ENCODE measurements around the gene FUT6. TPM values are rescaled to one million over a fixed set of nuclear protein-coding genes. Genes with fewer than 3 reads are reported as not detected.
"Not testable (repeated sequence)": the region's sequence is repeated elsewhere in the genome, so short reads cannot be mapped to it uniquely, and the experiment has no call there.

FUT6 gene, protein sequence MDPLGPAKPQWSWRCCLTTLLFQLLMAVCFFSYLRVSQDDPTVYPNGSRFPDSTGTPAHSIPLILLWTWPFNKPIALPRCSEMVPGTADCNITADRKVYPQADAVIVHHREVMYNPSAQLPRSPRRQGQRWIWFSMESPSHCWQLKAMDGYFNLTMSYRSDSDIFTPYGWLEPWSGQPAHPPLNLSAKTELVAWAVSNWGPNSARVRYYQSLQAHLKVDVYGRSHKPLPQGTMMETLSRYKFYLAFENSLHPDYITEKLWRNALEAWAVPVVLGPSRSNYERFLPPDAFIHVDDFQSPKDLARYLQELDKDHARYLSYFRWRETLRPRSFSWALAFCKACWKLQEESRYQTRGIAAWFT
- not detected in 2 replicates for total RNA-seq (2012; rRNA removed)

DNA sequence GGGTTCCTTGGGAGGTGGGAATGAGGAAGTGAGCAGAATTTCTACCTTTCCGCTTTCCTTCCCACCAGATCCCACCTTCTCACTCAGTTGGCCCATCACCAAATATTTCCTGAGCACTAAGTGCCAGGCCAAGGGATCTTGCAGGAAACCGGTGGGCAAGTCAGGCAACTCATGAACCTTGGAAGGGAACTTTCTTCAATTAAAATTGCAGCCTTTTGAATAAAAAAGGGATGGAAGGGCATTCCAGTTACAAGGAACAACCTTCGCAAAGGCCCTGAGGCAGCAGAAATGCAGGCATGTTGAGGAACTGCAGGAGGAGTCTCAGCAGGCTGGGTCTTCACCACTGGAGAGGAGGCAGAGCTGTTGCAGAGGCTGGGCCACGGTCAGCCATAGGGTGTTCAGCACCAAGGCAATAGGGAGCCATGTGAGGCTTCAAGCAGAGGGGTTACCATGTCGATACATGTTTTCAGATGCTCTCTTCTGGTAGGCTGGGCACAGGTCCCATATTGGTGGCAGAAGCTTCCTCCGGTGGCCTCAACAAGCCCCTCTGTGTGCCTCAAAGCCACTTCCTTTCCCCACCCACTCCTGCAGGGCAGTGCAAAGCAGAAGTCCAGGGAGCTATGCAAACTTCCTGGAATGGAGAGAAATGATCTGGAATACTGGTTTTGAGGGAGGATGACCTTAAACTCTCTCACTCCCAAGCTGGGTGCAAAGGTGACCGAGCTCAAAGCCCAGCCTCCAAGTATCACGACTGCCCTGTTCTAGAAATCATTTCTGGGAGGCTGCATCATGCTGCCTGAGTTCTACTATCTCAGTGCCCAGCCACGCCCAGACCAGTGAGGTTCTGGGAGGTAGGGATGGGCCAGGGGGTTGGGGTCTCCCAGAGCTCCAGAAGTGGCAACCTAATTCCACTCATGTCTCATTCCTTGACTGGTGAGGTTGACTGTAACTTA is at the start of gene FUT6:
FUT6 (minus strand) TSS at position 638 of the 953 bp plus-strand sequence. CDS start 7,135 bp downstream, outside the sequence.
- Histone ChIP-seq H3K4me1 (ENCODE audit: control insufficient read depth, insufficient read depth, low read length) (no peaks in the 10 kb centered on the region), H3K36me3 (ENCODE audit: insufficient read depth, low read length) (no peaks in the 10 kb centered on the region), H3K9me3 (replicated peaks; ENCODE audit: low read length) (no peaks in the 10 kb centered on the region), H3K27me3 (ENCODE audit: control insufficient read depth, insufficient read depth, low read length) (peaks cover 16% of the 10 kb centered on the region), H3K4me3 (ENCODE audit: low read length) (no peak within 1 kb of the TSS), H3K4me2 (ENCODE audit: low read length) (no peak within 1 kb of the TSS), H3K9ac (ENCODE audit: low read depth, low read length) (no peak within 1 kb of the TSS)

DNA sequence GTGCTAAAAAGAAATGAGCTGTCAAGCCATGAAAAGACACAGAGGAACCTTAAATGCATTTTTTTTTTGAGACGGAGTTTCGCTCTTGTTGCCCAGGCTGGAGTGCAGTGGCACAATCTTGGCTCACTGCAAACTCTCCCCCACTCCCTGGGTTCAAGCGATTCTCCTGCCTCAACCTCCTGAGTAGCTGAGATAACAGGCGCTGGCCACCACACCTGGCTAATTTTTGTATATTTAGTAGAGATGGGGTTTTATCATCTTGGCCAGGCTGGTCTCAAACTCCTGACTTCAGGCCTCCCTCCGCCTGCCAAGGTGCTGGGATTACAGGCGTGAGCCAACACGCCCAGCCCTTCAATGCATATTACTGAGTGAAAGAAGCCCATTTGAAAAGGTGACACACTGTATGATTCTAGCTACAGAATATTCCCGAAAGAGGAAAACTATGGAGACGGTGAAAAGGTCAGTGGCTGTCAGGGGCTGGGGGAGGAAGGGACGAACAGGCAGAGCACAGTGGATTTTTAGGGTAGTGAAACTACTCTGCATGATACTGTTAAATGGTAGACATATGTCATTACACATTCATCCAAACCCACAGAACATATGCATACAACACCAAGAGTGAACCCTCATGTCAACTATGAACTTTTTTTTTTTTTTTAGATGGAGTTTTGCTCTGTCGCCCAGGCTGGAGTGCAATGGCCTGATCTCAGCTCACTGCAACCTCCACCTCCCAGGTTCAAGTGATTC is 44.7 kb upstream of the FUT6 start:
- H3K36me3 ChIP-seq (ENCODE audit: insufficient read depth, low read length); H3K9ac ChIP-seq (ENCODE audit: low read depth, low read length); H3K4me3 ChIP-seq (ENCODE audit: low read length); H3K4me1 ChIP-seq (ENCODE audit: control insufficient read depth, insufficient read depth, low read length); H3K9me3 ChIP-seq (replicated peaks; ENCODE audit: low read length); H3K4me2 ChIP-seq (ENCODE audit: low read length): not testable (repeated sequence)
- H3K27me3 ChIP-seq (ENCODE audit: control insufficient read depth, insufficient read depth, low read length), result peaks cover 48% of the 10 kb centered on the region

DNA sequence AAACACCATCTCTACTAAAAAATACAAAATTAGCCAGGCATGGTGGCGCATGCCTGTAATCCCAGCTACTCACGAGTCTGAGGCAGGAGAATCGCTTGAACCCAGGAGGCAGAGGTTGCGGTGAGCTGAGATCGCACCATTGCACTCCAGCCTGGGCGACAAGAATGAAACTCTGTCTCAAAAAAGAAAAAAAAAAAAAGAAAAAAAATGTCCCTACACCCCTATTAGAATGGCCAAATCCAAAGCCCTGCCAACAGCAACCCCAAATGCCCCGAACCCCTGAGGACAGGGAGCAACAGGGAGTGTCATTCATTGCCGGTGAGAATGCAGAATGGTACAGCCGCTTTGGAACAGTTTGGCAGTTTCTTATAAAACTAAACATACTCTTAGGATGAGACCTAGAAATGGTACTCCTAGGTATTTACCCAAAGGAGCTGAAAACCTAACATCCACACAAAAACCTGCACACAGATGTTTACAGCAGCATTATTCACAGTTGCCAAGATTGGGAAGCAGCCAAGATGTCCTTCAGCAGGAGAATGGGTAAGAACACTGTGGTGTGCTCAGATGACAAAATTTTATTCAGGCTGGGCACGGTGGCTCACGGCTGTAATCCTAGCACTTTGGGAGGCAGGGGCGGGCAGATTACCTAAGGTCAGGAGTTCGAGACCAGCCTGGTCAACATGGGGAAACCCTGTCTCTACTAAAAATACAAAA is 43.8 kb upstream of the FUT6 start:
- not testable (repeated sequence) for H3K36me3 ChIP-seq (ENCODE audit: insufficient read depth, low read length); H3K4me2 ChIP-seq (ENCODE audit: low read length); H3K4me3 ChIP-seq (ENCODE audit: low read length); H3K4me1 ChIP-seq (ENCODE audit: control insufficient read depth, insufficient read depth, low read length); H3K9me3 ChIP-seq (replicated peaks; ENCODE audit: low read length); H3K9ac ChIP-seq (ENCODE audit: low read depth, low read length)
- H3K27me3 ChIP-seq (ENCODE audit: control insufficient read depth, insufficient read depth, low read length), result peaks cover 52% of the 10 kb centered on the region

- Histone ChIP-seq H3K9me3 (replicated peaks; ENCODE audit: low read length) (no peaks in the 10 kb centered on the region), H3K27me3 (ENCODE audit: control insufficient read depth, insufficient read depth, low read length) (peaks cover 56% of the 10 kb centered on the region), H3K4me1 (ENCODE audit: control insufficient read depth, insufficient read depth, low read length) (no peaks in the 10 kb centered on the region), H3K9ac (ENCODE audit: low read depth, low read length) (no peak overlapping the region), H3K36me3 (ENCODE audit: insufficient read depth, low read length) (no peaks in the 10 kb centered on the region), H3K4me2 (ENCODE audit: low read length) (no peak overlapping the region), H3K4me3 (ENCODE audit: low read length) (no peak overlapping the region)
Measured at GRCh38 chr19:5882421-5882968, 43.0 kb upstream of the FUT6 start.

DNA sequence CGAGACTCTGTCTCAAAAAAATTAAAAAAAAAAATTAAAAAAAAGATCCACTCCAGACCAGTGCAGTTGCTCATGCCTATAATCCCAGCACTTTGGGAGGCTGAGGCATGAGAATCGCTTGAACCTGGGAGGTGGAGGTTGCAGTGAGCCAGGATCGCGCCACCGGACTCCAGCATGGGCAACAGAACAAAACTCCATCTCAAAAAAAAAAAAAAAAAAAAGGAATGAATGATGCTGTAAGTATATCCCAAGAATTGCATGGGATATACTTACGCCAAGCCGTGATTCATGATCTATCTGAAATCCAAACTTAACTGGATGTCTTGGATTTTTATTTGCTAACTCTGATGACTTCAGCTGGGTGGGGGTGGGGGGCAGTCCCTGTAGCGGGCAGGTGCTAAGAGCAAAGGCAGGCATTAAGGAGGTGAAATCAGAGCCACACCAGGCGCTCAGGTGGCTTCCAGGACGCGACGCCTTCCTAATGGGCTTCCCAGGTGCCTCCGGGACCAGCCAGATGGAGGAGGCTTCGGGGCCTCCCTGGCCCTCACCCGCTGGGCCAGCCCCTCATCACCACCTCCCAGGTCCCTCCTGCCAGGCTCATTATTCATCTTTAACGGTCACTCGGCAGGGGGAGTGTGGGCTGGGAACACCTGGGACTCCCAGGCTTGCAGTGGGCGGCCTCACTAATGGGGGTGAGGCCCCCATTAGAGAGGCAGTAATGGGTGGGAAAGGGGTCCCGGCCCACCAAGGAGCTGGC is 42.2 kb upstream of the FUT6 start:
- H3K4me3 ChIP-seq (ENCODE audit: low read length), result no peak overlapping the region
- H3K9me3 ChIP-seq (replicated peaks; ENCODE audit: low read length), result no peaks in the 10 kb centered on the region
- H3K4me2 ChIP-seq (ENCODE audit: low read length), result no peak overlapping the region
- no peaks in the 10 kb centered on the region for H3K36me3 ChIP-seq (ENCODE audit: insufficient read depth, low read length)
- H3K27me3 ChIP-seq (ENCODE audit: control insufficient read depth, insufficient read depth, low read length), result peaks cover 51% of the 10 kb centered on the region
- no peaks in the 10 kb centered on the region for H3K4me1 ChIP-seq (ENCODE audit: control insufficient read depth, insufficient read depth, low read length)
- no peak overlapping the region for H3K9ac ChIP-seq (ENCODE audit: low read depth, low read length)

DNA sequence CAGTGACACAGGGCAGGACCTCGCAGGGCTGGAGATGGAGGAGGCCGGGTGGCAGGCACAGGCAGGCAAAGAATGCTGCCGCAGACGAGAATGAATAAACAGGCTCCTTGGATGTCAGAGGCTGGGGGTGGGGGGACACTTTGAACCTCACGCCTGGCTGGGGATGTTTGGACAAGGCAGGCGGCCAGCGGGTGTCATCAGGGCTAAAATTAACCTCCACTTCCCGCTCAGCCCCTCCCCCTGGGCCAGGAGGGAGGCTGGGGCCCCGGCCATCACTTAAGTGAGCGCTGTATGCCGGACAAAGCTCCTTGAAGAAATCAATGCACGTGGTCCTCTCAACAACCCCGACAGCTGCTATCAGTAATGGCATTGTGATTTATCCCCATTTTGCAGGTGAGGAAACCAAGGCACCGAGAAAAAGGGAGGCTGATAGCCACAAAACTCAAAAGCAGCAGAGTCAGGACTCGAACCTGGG is 41.1 kb upstream of the FUT6 start:
- H3K36me3 ChIP-seq (ENCODE audit: insufficient read depth, low read length), result no peaks in the 10 kb centered on the region
- no peak overlapping the region for H3K9ac ChIP-seq (ENCODE audit: low read depth, low read length)
- H3K4me2 ChIP-seq (ENCODE audit: low read length), result no peak overlapping the region
- no peak overlapping the region for H3K4me3 ChIP-seq (ENCODE audit: low read length)
- H3K27me3 ChIP-seq (ENCODE audit: control insufficient read depth, insufficient read depth, low read length), result peaks cover 48% of the 10 kb centered on the region
- no peaks in the 10 kb centered on the region for H3K4me1 ChIP-seq (ENCODE audit: control insufficient read depth, insufficient read depth, low read length)
- H3K9me3 ChIP-seq (replicated peaks; ENCODE audit: low read length), result no peaks in the 10 kb centered on the region

DNA sequence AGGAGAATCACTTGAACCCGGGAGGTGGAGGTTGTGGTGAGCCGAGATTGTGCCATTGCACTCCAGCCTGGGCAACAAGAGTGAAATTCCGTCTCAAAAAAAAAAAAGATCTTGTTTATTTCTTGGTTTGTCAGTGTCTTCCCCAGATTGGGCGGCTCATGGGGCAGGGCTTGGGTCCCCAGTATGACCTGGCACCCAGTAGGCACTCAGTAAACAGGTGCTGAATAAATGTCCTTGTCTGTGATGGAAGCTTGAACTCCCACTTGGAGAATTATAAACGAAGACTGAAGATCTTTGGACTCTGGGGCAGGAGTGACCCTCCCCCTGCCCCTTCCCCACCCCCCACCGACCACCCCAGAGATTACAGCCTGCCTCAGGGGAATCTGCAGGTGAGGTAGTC is 40.7 kb upstream of the FUT6 start:
- Histone ChIP-seq H3K4me1 (ENCODE audit: control insufficient read depth, insufficient read depth, low read length) (no peaks in the 10 kb centered on the region), H3K27me3 (ENCODE audit: control insufficient read depth, insufficient read depth, low read length) (peaks cover 49% of the 10 kb centered on the region), H3K4me3 (ENCODE audit: low read length) (no peak overlapping the region), H3K4me2 (ENCODE audit: low read length) (no peak overlapping the region), H3K9ac (ENCODE audit: low read depth, low read length) (no peak overlapping the region), H3K9me3 (replicated peaks; ENCODE audit: low read length) (no peaks in the 10 kb centered on the region), H3K36me3 (ENCODE audit: insufficient read depth, low read length) (no peaks in the 10 kb centered on the region)

- H3K27me3 ChIP-seq (ENCODE audit: control insufficient read depth, insufficient read depth, low read length), result peaks cover 44% of the 10 kb centered on the region
- H3K4me2 ChIP-seq (ENCODE audit: low read length), result no peak overlapping the region
- no peaks in the 10 kb centered on the region for H3K36me3 ChIP-seq (ENCODE audit: insufficient read depth, low read length)
- no peaks in the 10 kb centered on the region for H3K4me1 ChIP-seq (ENCODE audit: control insufficient read depth, insufficient read depth, low read length)
- H3K9ac ChIP-seq (ENCODE audit: low read depth, low read length), result no peak overlapping the region
- H3K9me3 ChIP-seq (replicated peaks; ENCODE audit: low read length), result no peaks in the 10 kb centered on the region
- no peak overlapping the region for H3K4me3 ChIP-seq (ENCODE audit: low read length)
Measured at GRCh38 chr19:5877882-5878281, 38.4 kb upstream of the FUT6 start.

- Histone ChIP-seq H3K4me3 (ENCODE audit: low read length) (no peak overlapping the region), H3K36me3 (ENCODE audit: insufficient read depth, low read length) (no peaks in the 10 kb centered on the region), H3K9me3 (replicated peaks; ENCODE audit: low read length) (no peaks in the 10 kb centered on the region), H3K27me3 (ENCODE audit: control insufficient read depth, insufficient read depth, low read length) (peaks cover 42% of the 10 kb centered on the region), H3K4me1 (ENCODE audit: control insufficient read depth, insufficient read depth, low read length) (no peaks in the 10 kb centered on the region), H3K4me2 (ENCODE audit: low read length) (no peak overlapping the region), H3K9ac (ENCODE audit: low read depth, low read length) (no peak overlapping the region)
Measured at GRCh38 chr19:5877427-5877826, 37.9 kb upstream of the FUT6 start.

DNA sequence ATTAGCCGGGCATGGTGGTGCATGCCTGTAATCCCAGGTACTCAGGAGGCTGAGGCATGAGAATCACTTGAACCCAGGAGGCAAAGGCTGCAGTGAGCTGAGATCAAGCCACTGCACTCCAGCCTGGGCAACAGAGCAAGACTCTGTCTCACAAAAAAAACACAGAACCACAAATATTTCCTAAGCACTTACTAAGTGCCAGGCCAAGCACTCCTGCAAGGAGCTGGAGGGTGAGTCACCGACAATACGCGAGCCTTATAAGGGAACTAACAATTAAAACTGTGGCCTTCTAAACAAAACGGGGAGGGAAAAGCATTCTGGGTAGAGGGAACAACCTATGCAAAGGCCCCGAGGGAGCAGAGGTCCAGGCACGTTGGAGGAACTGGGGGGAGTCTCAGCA is 35.0 kb upstream of the FUT6 start:
- H3K4me1 ChIP-seq (ENCODE audit: control insufficient read depth, insufficient read depth, low read length); H3K9me3 ChIP-seq (replicated peaks; ENCODE audit: low read length); H3K4me2 ChIP-seq (ENCODE audit: low read length); H3K9ac ChIP-seq (ENCODE audit: low read depth, low read length); H3K36me3 ChIP-seq (ENCODE audit: insufficient read depth, low read length); H3K4me3 ChIP-seq (ENCODE audit: low read length): not testable (repeated sequence)
- peaks cover 20% of the 10 kb centered on the region for H3K27me3 ChIP-seq (ENCODE audit: control insufficient read depth, insufficient read depth, low read length)

Data from skeletal muscle satellite cell (primary cell).